ENCODE measurements around the gene DCP1B. TPM values are rescaled to one million over a fixed set of nuclear protein-coding genes. Genes with fewer than 3 reads are reported as not detected.

The DCP1B gene
- total RNA-seq, 1 donor: 6.7 TPM

- H3K4me1 ChIP-seq (ENCODE audit: insufficient read depth, low read length): peaks cover 17% of the 10 kb centered on the region
- H3K9me3 ChIP-seq (ENCODE audit: low read depth, low read length): no peaks in the 10 kb centered on the region
- H3K4me3 ChIP-seq (ENCODE audit: low read length): peak overlapping the region; percentile 84
- no peaks in the 10 kb centered on the region for H3K27me3 ChIP-seq (ENCODE audit: insufficient read depth, low read length)
These were observed 563 bp downstream of the DCP1B start for GRCh38 chr12:2003676-2004112.

- Histone ChIP-seq H3K27me3 (ENCODE audit: insufficient read depth, low read length) (no peaks in the 10 kb centered on the region), H3K4me1 (ENCODE audit: insufficient read depth, low read length) (no peaks in the 10 kb centered on the region), H3K4me3 (ENCODE audit: low read length) (no peak overlapping the region), H3K9me3 (ENCODE audit: low read depth, low read length) (no peaks in the 10 kb centered on the region)
These were observed 8.9 kb downstream of the DCP1B start for GRCh38 chr12:1995205-1995896.

GRCh38 chr12:1994429-1995143 lies 9.7 kb downstream of the DCP1B start:
- Histone ChIP-seq H3K4me3 (ENCODE audit: low read length) (no peak overlapping the region), H3K27me3 (ENCODE audit: insufficient read depth, low read length) (no peaks in the 10 kb centered on the region), H3K9me3 (ENCODE audit: low read depth, low read length) (no peaks in the 10 kb centered on the region), H3K4me1 (ENCODE audit: insufficient read depth, low read length) (no peaks in the 10 kb centered on the region)

GRCh38 chr12:1993871-1994371 lies 10.3 kb downstream of the DCP1B start:
- Histone ChIP-seq H3K27me3 (ENCODE audit: insufficient read depth, low read length) (no peaks in the 10 kb centered on the region), H3K9me3 (ENCODE audit: low read depth, low read length) (no peaks in the 10 kb centered on the region), H3K4me1 (ENCODE audit: insufficient read depth, low read length) (no peaks in the 10 kb centered on the region), H3K4me3 (ENCODE audit: low read length) (no peak overlapping the region)

- Histone ChIP-seq H3K27me3 (ENCODE audit: insufficient read depth, low read length) (no peaks in the 10 kb centered on the region), H3K4me1 (ENCODE audit: insufficient read depth, low read length) (no peaks in the 10 kb centered on the region), H3K4me3 (ENCODE audit: low read length) (no peak overlapping the region), H3K9me3 (ENCODE audit: low read depth, low read length) (no peaks in the 10 kb centered on the region)
These were observed 10.9 kb downstream of the DCP1B start for GRCh38 chr12:1993341-1993740.

GRCh38 chr12:1992732-1993131 lies 11.5 kb downstream of the DCP1B start:
- Histone ChIP-seq H3K4me1 (ENCODE audit: insufficient read depth, low read length) (no peaks in the 10 kb centered on the region), H3K27me3 (ENCODE audit: insufficient read depth, low read length) (no peaks in the 10 kb centered on the region), H3K4me3 (ENCODE audit: low read length) (no peak overlapping the region), H3K9me3 (ENCODE audit: low read depth, low read length) (no peaks in the 10 kb centered on the region)

GRCh38 chr12:1989111-1989510 lies 15.1 kb downstream of the DCP1B start:
- H3K9me3 ChIP-seq (ENCODE audit: low read depth, low read length): peaks cover 14% of the 10 kb centered on the region
- no peaks in the 10 kb centered on the region for H3K4me1 ChIP-seq (ENCODE audit: insufficient read depth, low read length)
- no peaks in the 10 kb centered on the region for H3K27me3 ChIP-seq (ENCODE audit: insufficient read depth, low read length)
- no peak overlapping the region for H3K4me3 ChIP-seq (ENCODE audit: low read length)

- no peak overlapping the region for H3K4me3 ChIP-seq (ENCODE audit: low read length)
- H3K4me1 ChIP-seq (ENCODE audit: insufficient read depth, low read length): no peaks in the 10 kb centered on the region
- peaks cover 15% of the 10 kb centered on the region for H3K9me3 ChIP-seq (ENCODE audit: low read depth, low read length)
- H3K27me3 ChIP-seq (ENCODE audit: insufficient read depth, low read length): no peaks in the 10 kb centered on the region
These were observed 19.5 kb downstream of the DCP1B start for GRCh38 chr12:1984759-1985158.

GRCh38 chr12:1980282-1980681 lies 24.0 kb downstream of the DCP1B start:
- no peaks in the 10 kb centered on the region for H3K4me1 ChIP-seq (ENCODE audit: insufficient read depth, low read length)
- no peaks in the 10 kb centered on the region for H3K27me3 ChIP-seq (ENCODE audit: insufficient read depth, low read length)
- H3K9me3 ChIP-seq (ENCODE audit: low read depth, low read length): peaks cover 12% of the 10 kb centered on the region
- no peak overlapping the region for H3K4me3 ChIP-seq (ENCODE audit: low read length)

- H3K4me3 ChIP-seq (ENCODE audit: low read length): no peak overlapping the region
- no peaks in the 10 kb centered on the region for H3K4me1 ChIP-seq (ENCODE audit: insufficient read depth, low read length)
- no peaks in the 10 kb centered on the region for H3K27me3 ChIP-seq (ENCODE audit: insufficient read depth, low read length)
- H3K9me3 ChIP-seq (ENCODE audit: low read depth, low read length): no peaks in the 10 kb centered on the region
These were observed 26.0 kb downstream of the DCP1B start for GRCh38 chr12:1978078-1978862.

GRCh38 chr12:1977588-1977987 lies 26.7 kb downstream of the DCP1B start:
- no peak overlapping the region for H3K4me3 ChIP-seq (ENCODE audit: low read length)
- no peaks in the 10 kb centered on the region for H3K4me1 ChIP-seq (ENCODE audit: insufficient read depth, low read length)
- H3K27me3 ChIP-seq (ENCODE audit: insufficient read depth, low read length): no peaks in the 10 kb centered on the region
- no peaks in the 10 kb centered on the region for H3K9me3 ChIP-seq (ENCODE audit: low read depth, low read length)

- Histone ChIP-seq H3K27me3 (ENCODE audit: insufficient read depth, low read length) (no peaks in the 10 kb centered on the region), H3K4me1 (ENCODE audit: insufficient read depth, low read length) (no peaks in the 10 kb centered on the region), H3K4me3 (ENCODE audit: low read length) (no peak overlapping the region), H3K9me3 (ENCODE audit: low read depth, low read length) (no peaks in the 10 kb centered on the region)
These were observed 27.1 kb downstream of the DCP1B start for GRCh38 chr12:1977109-1977508.

GRCh38 chr12:1974812-1975211 lies 29.4 kb downstream of the DCP1B start:
- H3K9me3 ChIP-seq (ENCODE audit: low read depth, low read length): no peaks in the 10 kb centered on the region
- H3K4me3 ChIP-seq (ENCODE audit: low read length): no peak overlapping the region
- H3K27me3 ChIP-seq (ENCODE audit: insufficient read depth, low read length): no peaks in the 10 kb centered on the region
- no peaks in the 10 kb centered on the region for H3K4me1 ChIP-seq (ENCODE audit: insufficient read depth, low read length)

GRCh38 chr12:1972856-1973317 lies 31.4 kb downstream of the DCP1B start:
- no peaks in the 10 kb centered on the region for H3K27me3 ChIP-seq (ENCODE audit: insufficient read depth, low read length)
- no peaks in the 10 kb centered on the region for H3K9me3 ChIP-seq (ENCODE audit: low read depth, low read length)
- no peak overlapping the region for H3K4me3 ChIP-seq (ENCODE audit: low read length)
- H3K4me1 ChIP-seq (ENCODE audit: insufficient read depth, low read length): no peaks in the 10 kb centered on the region

GRCh38 chr12:1972260-1972659 lies 32.0 kb downstream of the DCP1B start:
- H3K4me1 ChIP-seq (ENCODE audit: insufficient read depth, low read length): no peaks in the 10 kb centered on the region
- H3K27me3 ChIP-seq (ENCODE audit: insufficient read depth, low read length): no peaks in the 10 kb centered on the region
- H3K4me3 ChIP-seq (ENCODE audit: low read length): no peak overlapping the region
- no peaks in the 10 kb centered on the region for H3K9me3 ChIP-seq (ENCODE audit: low read depth, low read length)

Measured in mononuclear cell (primary cell).